Kidney capillary endothelial cell (primary cell): ENCODE data around the gene STAB1.
"Not testable (repeated sequence)": the region's sequence is repeated elsewhere in the genome, so short reads cannot be mapped to it uniquely, and the experiment has no call there.

Experiments used
- DNase-seq: peaks from one replicate; pipeline ENCODE4 v3.0.0-alpha.2; 2018; ENCODE audit warnings: low spot score

The STAB1 gene

GRCh38 chr3:52523386-52524257 is 28.5 kb downstream of the STAB1 start:
- DNase-seq: no peak

GRCh38 chr3:52524258-52524751 is 29.2 kb downstream of the STAB1 start:
- DNase-seq: no peak

GRCh38 chr3:52524752-52525679 is 29.9 kb downstream of the STAB1 start:
- DNase-seq: peak; percentile 43

- no peak for DNase-seq
Observed at GRCh38 chr3:52525680-52526561, 30.8 kb downstream of the STAB1 start.

GRCh38 chr3:52526671-52527038 is 31.5 kb downstream of the STAB1 start:
- DNase-seq: not testable (repeated sequence)

- no peak for DNase-seq
Observed at GRCh38 chr3:52527039-52527731, 32.0 kb downstream of the STAB1 start.

GRCh38 chr3:52527732-52528585 is 32.8 kb downstream of the STAB1 start:
- DNase-seq: no peak

GRCh38 chr3:52528586-52529375 is 33.6 kb downstream of the STAB1 start:
- DNase-seq: no peak

- no peak for DNase-seq
Observed at GRCh38 chr3:52529376-52530333, 34.5 kb downstream of the STAB1 start.

- no peak for DNase-seq
Observed at GRCh38 chr3:52530918-52531826, 36.0 kb downstream of the STAB1 start.

GRCh38 chr3:52531860-52532516 is 36.9 kb downstream of the STAB1 start:
- DNase-seq: no peak

- DNase-seq: peak; percentile 94
Observed at GRCh38 chr3:52532517-52532837, 37.3 kb downstream of the STAB1 start.

GRCh38 chr3:52532838-52533622 is 37.9 kb downstream of the STAB1 start:
- DNase-seq: no peak

GRCh38 chr3:52533623-52534280 is 38.6 kb downstream of the STAB1 start, which contains the start of gene NT5DC2:
TSS of gene NT5DC2 (minus strand) at chr3:52533857. CDS start at chr3:52533737, 120 bp downstream.
- peak; percentile 68 for DNase-seq
